GM12878 (cell line): ENCODE results near the gene IPO11. TPM values are rescaled to one million over a fixed set of nuclear protein-coding genes. Genes with fewer than 3 reads are reported as not detected.

Source experiments
- ATAC-seq: fragments of 200-7000 bp; cut with Tn5 transposase; 3 replicates; pipeline ENCODE4 v1.9.1; 2020; ENCODE audit warnings: mild to moderate bottlenecking, moderate library complexity
- BruUV-seq: library from RNA; stranded (reverse); fragments of 400-500 nt; replicated peaks from 2 replicates; lab custom pipeline; 2021; lab: Mats Ljungman, UMichigan
- CTCF ChIA-PET: fragments of 300-600 bp; sonication (Branson Sonifier 250); formaldehyde crosslinking; extraction: SDS; loops from one replicate; lab custom pipeline; 2021; ENCODE audit warnings: inconsistent platforms; lab: Yijun Ruan, JAX
- POLR2A ChIA-PET: fragments of 350-600 bp; formaldehyde crosslinking; extraction: SDS; loops from one replicate; lab custom pipeline; 2021; ENCODE audit warnings: inconsistent platforms; lab: Charles Lee
- RAD21 ChIA-PET: fragments of 300-600 bp; sonication (Branson Sonifier 250); formaldehyde crosslinking; loops from one replicate; lab custom pipeline; 2023; ENCODE audit warnings: antibody characterized with exemption; ENCODE audit not compliant: unreplicated experiment; lab: Charles Lee
- SMC1A ChIA-PET: fragments of 300-600 bp; sonication (Branson Sonifier 250); formaldehyde crosslinking; loops from one replicate; lab custom pipeline; 2023; ENCODE audit not compliant: unreplicated experiment, uncharacterized antibody; lab: Charles Lee
- DNase-seq: peaks from one replicate; pipeline ENCODE4 v3.0.0-alpha.2; 2011; ENCODE audit warnings: low read depth, low spot score
- FAIRE-seq: peaks from 3 replicates; lab custom pipeline; 2011; peaks lifted over from hg19 to GRCh38; lab: Jason Lieb, UNC
- H2AFZ ChIP-seq: 2 replicates; pipeline ENCODE4 v1.6.0; 2011; ENCODE audit warnings: low read depth, low read length, control low read depth; ENCODE audit not compliant: control insufficient read depth
- H3K27ac ChIP-seq: 2 replicates; pipeline ENCODE4 v1.5.1; 2011; ENCODE audit warnings: control low read depth; ENCODE audit not compliant: control insufficient read depth, insufficient read depth
- H3K27me3 ChIP-seq, 2 experiments: replicated peaks in 1 of 2; 2 replicates each; pipeline versions ENCODE4 v1.6.0 to v1.6.1; 2011; ENCODE audit warnings: low read length in 1 of 2; ENCODE audit not compliant: control insufficient read depth in 2 of 2, insufficient read depth in 2 of 2
- H3K36me3 ChIP-seq, 2 experiments: 2 replicates each; pipeline ENCODE4 v1.5.1; 2011; ENCODE audit warnings: low read length in 1 of 2; ENCODE audit not compliant: control insufficient read depth in 2 of 2, insufficient read depth in 2 of 2
- H3K4me1 ChIP-seq: 2 replicates; pipeline ENCODE4 v1.6.1; 2011; ENCODE audit warnings: mild to moderate bottlenecking, low read length, moderate library complexity, mixed read lengths; ENCODE audit not compliant: control insufficient read depth, insufficient read depth
- H3K4me2 ChIP-seq: 2 replicates; pipeline ENCODE4 v1.6.0; 2011; ENCODE audit warnings: control low read depth; ENCODE audit not compliant: control insufficient read depth, insufficient read depth
- H3K4me3 ChIP-seq: fragments of 200-600 bp; sonication (generic); 2 replicates; pipeline ENCODE4 v1.5.1; 2016
- H3K79me2 ChIP-seq: 2 replicates; pipeline ENCODE4 v1.6.0; 2011; ENCODE audit warnings: low read length; ENCODE audit not compliant: control insufficient read depth, insufficient read depth
- H3K9ac ChIP-seq: 2 replicates; pipeline ENCODE4 v1.8.0; 2011; ENCODE audit warnings: low read length, control low read depth, mixed read lengths; ENCODE audit not compliant: control insufficient read depth, insufficient read depth
- H3K9me3 ChIP-seq: replicated peaks from 3 replicates; pipeline ENCODE4 v1.5.1; 2011; ENCODE audit warnings: mild to moderate bottlenecking, low read length; ENCODE audit not compliant: control insufficient read depth, insufficient read depth
- H4K20me1 ChIP-seq: 2 replicates; pipeline ENCODE4 v1.6.0; 2011; ENCODE audit not compliant: control insufficient read depth, insufficient read depth
- BCL11A ChIP-seq: IDR thresholded peaks from 2 replicates; pipeline ENCODE4 v1.6.1; 2011; ENCODE audit warnings: low read depth, low read length
- CBX5 ChIP-seq: sonication (generic); IDR thresholded peaks from 2 replicates; pipeline ENCODE4 v1.6.1; 2016; ENCODE audit warnings: low read depth, moderate library complexity, mild to moderate bottlenecking, inconsistent platforms
- CREM ChIP-seq: IDR thresholded peaks from 2 replicates; pipeline ENCODE4 v1.6.1; 2014; ENCODE audit warnings: antibody characterized with exemption, low read depth
- DPF2 ChIP-seq: fragments of 450-650 bp; IDR thresholded peaks from 2 replicates; pipeline ENCODE4 v1.6.1; 2017; ENCODE audit warnings: mild to moderate bottlenecking
- FOXM1 ChIP-seq: IDR thresholded peaks from 2 replicates; pipeline ENCODE4 v1.6.1; 2012; ENCODE audit warnings: low read depth, mild to moderate bottlenecking, inconsistent platforms, low read length, moderate library complexity
- GABPA ChIP-seq: IDR thresholded peaks from 2 replicates; pipeline ENCODE4 v1.6.1; 2014; ENCODE audit warnings: antibody characterized with exemption, low read depth, mild to moderate bottlenecking, inconsistent platforms
- JUNB ChIP-seq: IDR thresholded peaks from 2 replicates; pipeline ENCODE4 v1.6.1; 2016; ENCODE audit warnings: antibody characterized with exemption, mild to moderate bottlenecking
- KAT2A ChIP-seq: conservative IDR thresholded peaks from 2 replicates; pipeline ENCODE4 v1.6.1; 2011; ENCODE audit warnings: low read depth, low read length; ENCODE audit not compliant: control insufficient read depth
- MYC ChIP-seq: IDR thresholded peaks from 2 replicates; pipeline ENCODE4 v1.6.1; 2011; ENCODE audit warnings: mild to moderate bottlenecking, low read length, moderate library complexity, inconsistent platforms; ENCODE audit not compliant: insufficient read depth, insufficient replicate concordance, insufficient read length, severe bottlenecking
- NBN ChIP-seq: fragments of 450-650 bp; IDR thresholded peaks from 2 replicates; pipeline ENCODE4 v1.6.1; 2016
- NR2C1 ChIP-seq: fragments of 450-650 bp; IDR thresholded peaks from 2 replicates; pipeline ENCODE4 v1.6.1; 2017; ENCODE audit warnings: antibody characterized with exemption, mild to moderate bottlenecking, moderate library complexity
- POLR2AphosphoS2 ChIP-seq: IDR thresholded peaks from 2 replicates; pipeline ENCODE4 v1.6.1; 2011; ENCODE audit warnings: low read depth, mild to moderate bottlenecking, low read length, improper control_type of control experiment, moderate library complexity
- POLR2AphosphoS5 ChIP-seq: IDR thresholded peaks from 2 replicates; pipeline ENCODE4 v1.6.1; 2011; ENCODE audit warnings: mild to moderate bottlenecking, low read length, inconsistent platforms
- RUNX3 ChIP-seq: IDR thresholded peaks from 2 replicates; pipeline ENCODE4 v1.6.1; 2012; ENCODE audit warnings: low read length, inconsistent platforms
- SPI1 ChIP-seq: IDR thresholded peaks from 2 replicates; pipeline ENCODE4 v1.6.1; 2011; ENCODE audit warnings: low read depth, mild to moderate bottlenecking, low read length, moderate library complexity, borderline replicate concordance; ENCODE audit not compliant: insufficient read depth
- SUZ12 ChIP-seq: fragments of 200-600 bp; sonication (generic); IDR thresholded peaks from one replicate; pipeline ENCODE4 v1.6.1; 2018; ENCODE audit warnings: antibody characterized with exemption, mild to moderate bottlenecking; ENCODE audit not compliant: unreplicated experiment
- ZBTB33 ChIP-seq: fragments of 450-650 bp; IDR thresholded peaks from 2 replicates; pipeline ENCODE4 v1.6.1; 2017; ENCODE audit warnings: mild to moderate bottlenecking
- ZNF207 ChIP-seq: fragments of 450-650 bp; IDR thresholded peaks from 2 replicates; pipeline ENCODE4 v1.6.1; 2014; ENCODE audit warnings: antibody characterized with exemption, mild to moderate bottlenecking, borderline replicate concordance
- WGBS: methylation state at CpG from one replicate; pipeline ENCODE4 v1.1.6; 2016; ENCODE audit warnings: low lambda C conversion rate; ENCODE audit not compliant: insufficient replicate concordance, insufficient coverage; ENCODE audit errors: missing lambda C conversion rate; 5-methylcytosine and 5-hydroxymethylcytosine counted together
- in situ Hi-C: fragments of 300-500 bp; cut with MboI; formaldehyde crosslinking; loops from 9 replicates; pipeline ENCODE4 v1.14.3; 2018; ENCODE audit warnings: mixed read lengths
- intact Hi-C: fragments of 100-400 bp; cut with micrococcal nuclease; formaldehyde crosslinking; loops from one replicate; pipeline ENCODE4 v1.14.2; 2022; ENCODE audit not compliant: unreplicated experiment
- polyA plus RNA-seq, 11 experiments: library from polyadenylated mRNA; depleted of rRNA in 4 of 11; unstranded in 6 of 11; stranded (reverse) in 5 of 11; fragments of >200 nt; fragmentation: Nextera tagmentation in 4 of 11; fragmentation: Illumina TruSeq in 1 of 11; extraction: Ambion mirVana in 4 of 11; extraction: Trizol in 1 of 11; gene quantifications; 1 replicate in 1 of 11; 2 replicates in 10 of 11; pipeline versions ENCODE4 v1.2.1 to v1.2.3, GENCODE V29; 2011 to 2016; ENCODE audit warnings: inconsistent platforms in 2 of 11, missing spikeins in 2 of 11, low read depth in 1 of 11
- total RNA-seq, 4 experiments: library from RNA; depleted of rRNA in 3 of 4; stranded (reverse); fragments of >200 nt in 3 of 4; fragmentation: Illumina TruSeq in 1 of 4; extraction: Trizol in 1 of 4; gene quantifications; 2 replicates each; pipeline versions ENCODE4 v1.2.1 to v1.2.3, GENCODE V29; 2013 to 2021
- TF ChIP-seq, protein P1 (sequence below): fragments of 450-650 bp; IDR thresholded peaks from 2 replicates; pipeline ENCODE4 v1.6.1; 2016; ENCODE audit warnings: mild to moderate bottlenecking, moderate library complexity, borderline replicate concordance

Gene IPO11
- total and polyA plus RNA-seq, 10 of the 15 experiments (the other 5 are each of a cell fraction or from before 2014, with no cell fraction given), result 14.1 to 49.3 (median 29.8) TPM

DNA sequence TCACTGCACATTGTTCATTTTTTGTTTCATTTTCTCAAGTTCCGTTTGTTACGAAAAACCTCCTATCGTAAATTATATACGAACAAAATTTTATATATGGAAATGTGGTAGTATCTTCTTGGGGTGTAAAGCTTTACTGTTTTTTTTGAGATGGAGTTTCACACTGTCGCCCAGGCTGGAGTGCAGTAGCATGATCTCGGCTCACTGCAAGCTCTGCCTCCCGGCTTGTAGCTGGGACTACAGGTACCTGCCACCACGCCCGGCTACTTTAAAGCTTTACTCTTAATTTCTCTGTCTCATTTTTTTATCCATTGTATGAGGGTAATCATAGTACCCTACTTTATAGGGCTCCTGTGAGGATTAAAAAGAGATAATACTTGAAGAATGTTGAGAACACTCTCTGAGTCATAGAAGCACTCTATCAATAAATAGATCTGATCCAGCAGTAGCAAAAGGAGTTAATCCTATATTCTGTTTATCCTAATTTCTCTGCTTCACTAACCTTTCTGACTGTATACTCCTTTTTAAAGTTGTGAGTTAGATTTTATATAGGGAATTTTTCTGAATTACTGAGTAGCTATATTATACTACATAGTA lies 160.5 kb downstream of the IPO11 start (continued):
- TF ChIP-seq, protein P1, sequence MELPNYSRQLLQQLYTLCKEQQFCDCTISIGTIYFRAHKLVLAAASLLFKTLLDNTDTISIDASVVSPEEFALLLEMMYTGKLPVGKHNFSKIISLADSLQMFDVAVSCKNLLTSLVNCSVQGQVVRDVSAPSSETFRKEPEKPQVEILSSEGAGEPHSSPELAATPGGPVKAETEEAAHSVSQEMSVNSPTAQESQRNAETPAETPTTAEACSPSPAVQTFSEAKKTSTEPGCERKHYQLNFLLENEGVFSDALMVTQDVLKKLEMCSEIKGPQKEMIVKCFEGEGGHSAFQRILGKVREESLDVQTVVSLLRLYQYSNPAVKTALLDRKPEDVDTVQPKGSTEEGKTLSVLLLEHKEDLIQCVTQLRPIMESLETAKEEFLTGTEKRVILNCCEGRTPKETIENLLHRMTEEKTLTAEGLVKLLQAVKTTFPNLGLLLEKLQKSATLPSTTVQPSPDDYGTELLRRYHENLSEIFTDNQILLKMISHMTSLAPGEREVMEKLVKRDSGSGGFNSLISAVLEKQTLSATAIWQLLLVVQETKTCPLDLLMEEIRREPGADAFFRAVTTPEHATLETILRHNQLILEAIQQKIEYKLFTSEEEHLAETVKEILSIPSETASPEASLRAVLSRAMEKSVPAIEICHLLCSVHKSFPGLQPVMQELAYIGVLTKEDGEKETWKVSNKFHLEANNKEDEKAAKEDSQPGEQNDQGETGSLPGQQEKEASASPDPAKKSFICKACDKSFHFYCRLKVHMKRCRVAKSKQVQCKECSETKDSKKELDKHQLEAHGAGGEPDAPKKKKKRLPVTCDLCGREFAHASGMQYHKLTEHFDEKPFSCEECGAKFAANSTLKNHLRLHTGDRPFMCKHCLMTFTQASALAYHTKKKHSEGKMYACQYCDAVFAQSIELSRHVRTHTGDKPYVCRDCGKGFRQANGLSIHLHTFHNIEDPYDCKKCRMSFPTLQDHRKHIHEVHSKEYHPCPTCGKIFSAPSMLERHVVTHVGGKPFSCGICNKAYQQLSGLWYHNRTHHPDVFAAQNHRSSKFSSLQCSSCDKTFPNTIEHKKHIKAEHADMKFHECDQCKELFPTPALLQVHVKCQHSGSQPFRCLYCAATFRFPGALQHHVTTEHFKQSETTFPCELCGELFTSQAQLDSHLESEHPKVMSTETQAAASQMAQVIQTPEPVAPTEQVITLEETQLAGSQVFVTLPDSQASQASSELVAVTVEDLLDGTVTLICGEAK, result no peak
- no peak for TF ChIP-seq ZNF207
- TF ChIP-seq SUZ12, result no peak

DNA sequence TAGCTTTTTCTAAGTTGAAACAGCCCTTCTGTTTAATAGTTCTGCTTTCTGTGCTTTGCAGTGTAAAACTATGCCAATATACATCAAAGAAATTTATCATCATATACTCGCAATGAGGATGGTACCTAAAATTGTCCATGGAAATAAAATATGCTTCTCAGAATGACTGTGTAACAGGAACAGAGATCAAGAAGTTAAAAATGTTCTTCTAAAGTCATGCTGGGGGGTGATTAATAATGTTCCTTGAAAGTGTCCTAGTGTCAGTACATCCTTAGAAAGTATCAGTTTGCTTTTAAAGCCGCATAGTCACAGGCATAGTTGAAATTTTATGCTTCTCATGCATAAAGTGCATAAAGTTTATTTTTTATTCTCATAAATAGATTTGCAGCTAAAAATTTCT lies 162.0 kb downstream of the IPO11 start:
- no peak for FAIRE-seq
- Histone ChIP-seq H3K9me3 (no peaks in the 10 kb centered on the region), H3K4me1 (peaks cover 11% of the 10 kb centered on the region; the same call in 1 of the 2 replicates), H3K79me2 (no peaks in the 10 kb centered on the region), H3K9ac (no peak overlapping the region), H4K20me1 (no peaks in the 10 kb centered on the region), H3K36me3 (no peaks in the 10 kb centered on the region), H2AFZ (no peak overlapping the region), H3K27me3 (no peaks in the 10 kb centered on the region), H3K4me3 (no peak overlapping the region), H3K27ac (no peak overlapping the region), H3K4me2 (peak overlapping the region; percentile 60; the same call in 1 of the 2 replicates)
- intact Hi-C loops (no loop called here), in situ Hi-C loops (no loop called here)
- no peak for DNase-seq
- RAD21 ChIA-PET, result no interaction called here
- WGBS, result 2% methylated on average over 2 of the region's 2 CpGs
- peak; percentile 72 for ATAC-seq
- no TSS peak for BruUV-seq
- POLR2A ChIA-PET, result no interaction called here
- SMC1A ChIA-PET, result interaction anchor here (0.8 to 1.6 kb wide), 3 partner anchors 9 to 54 kb away, joined by 4 to 7 read pairs (median 6); no protein-coding TSS in a partner anchor
- CTCF ChIA-PET, result interaction anchor here (1.1 kb wide), 2 partner anchors 8 to 124 kb away, joined by 3 to 4 read pairs; no protein-coding TSS in a partner anchor
- TF ChIP-seq BCL11A (no peak), NBN (no peak), JUNB (peak; percentile 88), FOXM1 (0 out of 2 replicates have a peak, but pooled peaks have one; percentile 35), CBX5 (no peak), KAT2A (no peak), DPF2 (no peak), SPI1 (peak; percentile 23; the same call in 1 of the 2 replicates), NR2C1 (no peak), POLR2AphosphoS5 (no peak), CREM (peak; percentile 22; the same call in 1 of the 2 replicates), GABPA (0 out of 2 replicates have a peak, but pooled peaks have one; percentile 17), MYC (no peak), POLR2AphosphoS2 (no peak), ZBTB33 (no peak), RUNX3 (0 out of 2 replicates have a peak, but pooled peaks have one; percentile 9)
